Gastroesophageal sphincter (tissue), 3 donors: ENCODE measurements around the gene LRBA.

Experiments used
- EP300 ChIP-seq: sonication (generic); formaldehyde crosslinking; IDR thresholded peaks from one replicate; pipeline ENCODE4 v1.6.1; 2017; ENCODE audit warnings: antibody characterized with exemption, mild to moderate bottlenecking
- TF ChIP-seq, protein P1 (sequence below), 4 experiments: fragments of 200-600 bp in 2 of 4; fragments of 450-650 bp in 2 of 4; sonication (generic) in 1 of 4; IDR thresholded peaks; one replicate each; pipeline ENCODE4 v1.5.1; 2017 to 2019; ENCODE audit warnings: antibody characterized with exemption in 4 of 4, mild to moderate bottlenecking in 2 of 4, moderate library complexity in 2 of 4

DNA sequence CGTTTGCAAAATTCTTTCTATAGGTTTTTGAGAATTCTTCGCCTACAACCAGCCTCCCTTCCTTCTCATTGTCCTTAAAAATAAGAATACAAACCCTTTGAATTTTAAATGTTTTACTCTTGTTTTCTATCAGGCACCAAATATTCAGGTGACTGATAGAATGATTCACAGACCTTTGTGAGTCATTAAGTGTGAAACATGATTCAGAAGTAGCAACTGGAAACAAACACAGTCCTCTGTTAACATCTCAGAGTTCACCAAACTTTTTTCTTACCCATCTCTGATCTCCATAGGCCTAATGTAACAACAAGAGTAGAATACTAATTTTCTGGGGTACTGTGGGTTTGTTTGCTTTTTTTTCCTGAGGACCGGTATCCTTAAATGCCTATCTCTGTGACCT, 496.5 kb downstream of the LRBA start:
- TF ChIP-seq, protein P1, sequence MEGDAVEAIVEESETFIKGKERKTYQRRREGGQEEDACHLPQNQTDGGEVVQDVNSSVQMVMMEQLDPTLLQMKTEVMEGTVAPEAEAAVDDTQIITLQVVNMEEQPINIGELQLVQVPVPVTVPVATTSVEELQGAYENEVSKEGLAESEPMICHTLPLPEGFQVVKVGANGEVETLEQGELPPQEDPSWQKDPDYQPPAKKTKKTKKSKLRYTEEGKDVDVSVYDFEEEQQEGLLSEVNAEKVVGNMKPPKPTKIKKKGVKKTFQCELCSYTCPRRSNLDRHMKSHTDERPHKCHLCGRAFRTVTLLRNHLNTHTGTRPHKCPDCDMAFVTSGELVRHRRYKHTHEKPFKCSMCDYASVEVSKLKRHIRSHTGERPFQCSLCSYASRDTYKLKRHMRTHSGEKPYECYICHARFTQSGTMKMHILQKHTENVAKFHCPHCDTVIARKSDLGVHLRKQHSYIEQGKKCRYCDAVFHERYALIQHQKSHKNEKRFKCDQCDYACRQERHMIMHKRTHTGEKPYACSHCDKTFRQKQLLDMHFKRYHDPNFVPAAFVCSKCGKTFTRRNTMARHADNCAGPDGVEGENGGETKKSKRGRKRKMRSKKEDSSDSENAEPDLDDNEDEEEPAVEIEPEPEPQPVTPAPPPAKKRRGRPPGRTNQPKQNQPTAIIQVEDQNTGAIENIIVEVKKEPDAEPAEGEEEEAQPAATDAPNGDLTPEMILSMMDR (IDR thresholded peaks at IDR 0.05) = no peak
- TF ChIP-seq EP300 = no peak
